HG02852 (cell line): Measurements from ENCODE around the gene SGCE.

Experiments used
- ATAC-seq: cut with Tn5 transposase; IDR thresholded peaks from one replicate; pipeline ENCODE4 v1.9.1; 2021; ENCODE audit warnings: mild to moderate bottlenecking, moderate library complexity; ENCODE audit not compliant: unreplicated experiment

SGCE gene

GRCh38 chr7:94576316-94576715, 79.6 kb downstream of the SGCE start:
- no peak for ATAC-seq

- ATAC-seq = no peak
Measured at GRCh38 chr7:94575646-94576045, 80.3 kb downstream of the SGCE start.

GRCh38 chr7:94571816-94572215, 84.1 kb downstream of the SGCE start:
- ATAC-seq = no peak

DNA sequence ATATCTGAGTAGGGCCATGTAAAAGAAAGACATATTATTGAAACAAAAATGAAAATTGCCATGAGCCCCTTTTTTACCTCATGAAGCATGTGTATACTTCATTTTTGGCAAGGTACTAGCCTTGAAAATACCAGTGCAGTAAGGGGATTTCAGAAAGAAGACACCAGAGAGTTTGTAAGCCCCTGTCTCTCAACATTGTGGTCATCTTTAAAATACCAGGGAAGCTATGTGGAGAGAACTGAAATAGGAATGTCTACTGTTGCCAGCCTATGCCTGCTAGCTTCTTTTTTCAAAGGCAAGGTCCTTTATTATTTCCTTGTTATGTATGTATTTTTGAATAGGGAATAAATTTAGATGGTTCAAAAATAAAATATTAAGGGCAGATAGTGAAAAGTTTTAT, 88.5 kb downstream of the SGCE start:
- no peak for ATAC-seq

GRCh38 chr7:94565247-94565894, 90.6 kb downstream of the SGCE start:
- no peak for ATAC-seq

- no peak for ATAC-seq
Measured at GRCh38 chr7:94562525-94562924, 93.4 kb downstream of the SGCE start.

GRCh38 chr7:94561841-94562514, 94.0 kb downstream of the SGCE start:
- no peak for ATAC-seq

DNA sequence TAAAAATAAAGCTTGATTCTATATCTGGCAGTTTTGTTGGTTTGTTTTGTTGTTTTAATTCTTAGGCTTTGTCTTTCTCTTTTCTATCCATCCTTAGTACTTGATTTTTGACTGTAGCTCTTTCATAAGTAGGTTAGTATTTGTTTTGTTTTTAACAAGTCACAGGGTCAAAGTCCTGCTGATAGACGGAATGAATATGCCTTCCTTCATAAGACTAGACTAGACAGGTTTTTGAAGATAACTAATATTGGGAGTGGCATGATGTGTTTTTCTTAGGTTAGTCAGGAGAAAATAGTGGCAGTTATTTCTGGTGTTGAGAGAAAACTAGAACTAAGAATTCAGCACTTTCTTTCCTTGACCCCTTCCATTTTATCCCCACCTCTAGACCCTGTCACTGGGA, 96.0 kb downstream of the SGCE start:
- no peak for ATAC-seq

DNA sequence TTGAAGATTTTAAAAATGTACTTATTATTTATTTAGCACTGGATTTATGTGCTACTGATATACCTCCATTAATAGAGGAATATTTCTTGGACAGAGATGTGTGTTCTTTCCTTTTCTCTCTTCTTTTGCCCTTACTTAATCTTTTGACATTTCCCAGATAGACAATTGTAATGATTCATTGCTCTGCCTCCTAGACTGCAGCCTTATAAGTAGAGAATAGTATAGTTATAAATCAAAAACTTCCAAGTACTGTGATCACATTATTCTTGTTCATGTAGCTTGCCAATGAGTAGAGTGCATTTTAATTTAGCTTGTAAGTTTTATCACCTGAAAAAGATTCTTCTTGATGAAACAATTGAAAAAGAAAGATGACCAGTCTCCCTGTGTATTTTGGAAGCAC, 98.7 kb downstream of the SGCE start:
- ATAC-seq = no peak

GRCh38 chr7:94556028-94556427, 99.9 kb downstream of the SGCE start:
- ATAC-seq = no peak

DNA sequence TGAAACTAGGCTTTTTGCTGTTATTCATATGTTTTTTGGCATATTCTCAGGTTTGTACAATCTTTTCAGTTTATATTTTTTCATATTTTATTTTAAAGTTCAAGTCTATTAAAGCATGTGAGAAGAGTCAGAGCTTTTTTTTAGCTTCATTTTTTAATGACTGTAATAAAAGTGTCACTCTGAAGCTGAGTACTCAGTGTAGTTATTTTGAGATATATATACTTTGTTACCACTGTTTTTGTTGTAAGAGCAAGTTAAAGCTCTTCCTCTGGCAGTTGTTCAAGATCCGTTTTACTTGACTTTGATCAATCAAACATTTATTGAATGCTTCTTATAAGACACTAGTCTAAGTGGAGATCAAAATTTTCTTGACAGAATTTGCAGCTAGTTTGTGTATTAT, 108.8 kb downstream of the SGCE start:
- ATAC-seq = no peak

- ATAC-seq = no peak
Measured at GRCh38 chr7:94540428-94540827, 115.5 kb downstream of the SGCE start.
